Measurements from ENCODE around the gene SEL1L2.
"Not testable (repeated sequence)": the region's sequence is repeated elsewhere in the genome, so short reads cannot be mapped to it uniquely, and the experiment has no call there.

SEL1L2 gene, protein sequence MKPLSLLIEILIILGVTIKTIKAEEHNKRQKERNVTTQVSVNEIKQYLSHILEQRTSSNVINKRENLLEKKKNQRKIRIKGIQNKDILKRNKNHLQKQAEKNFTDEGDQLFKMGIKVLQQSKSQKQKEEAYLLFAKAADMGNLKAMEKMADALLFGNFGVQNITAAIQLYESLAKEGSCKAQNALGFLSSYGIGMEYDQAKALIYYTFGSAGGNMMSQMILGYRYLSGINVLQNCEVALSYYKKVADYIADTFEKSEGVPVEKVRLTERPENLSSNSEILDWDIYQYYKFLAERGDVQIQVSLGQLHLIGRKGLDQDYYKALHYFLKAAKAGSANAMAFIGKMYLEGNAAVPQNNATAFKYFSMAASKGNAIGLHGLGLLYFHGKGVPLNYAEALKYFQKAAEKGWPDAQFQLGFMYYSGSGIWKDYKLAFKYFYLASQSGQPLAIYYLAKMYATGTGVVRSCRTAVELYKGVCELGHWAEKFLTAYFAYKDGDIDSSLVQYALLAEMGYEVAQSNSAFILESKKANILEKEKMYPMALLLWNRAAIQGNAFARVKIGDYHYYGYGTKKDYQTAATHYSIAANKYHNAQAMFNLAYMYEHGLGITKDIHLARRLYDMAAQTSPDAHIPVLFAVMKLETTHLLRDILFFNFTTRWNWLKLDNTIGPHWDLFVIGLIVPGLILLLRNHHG

DNA sequence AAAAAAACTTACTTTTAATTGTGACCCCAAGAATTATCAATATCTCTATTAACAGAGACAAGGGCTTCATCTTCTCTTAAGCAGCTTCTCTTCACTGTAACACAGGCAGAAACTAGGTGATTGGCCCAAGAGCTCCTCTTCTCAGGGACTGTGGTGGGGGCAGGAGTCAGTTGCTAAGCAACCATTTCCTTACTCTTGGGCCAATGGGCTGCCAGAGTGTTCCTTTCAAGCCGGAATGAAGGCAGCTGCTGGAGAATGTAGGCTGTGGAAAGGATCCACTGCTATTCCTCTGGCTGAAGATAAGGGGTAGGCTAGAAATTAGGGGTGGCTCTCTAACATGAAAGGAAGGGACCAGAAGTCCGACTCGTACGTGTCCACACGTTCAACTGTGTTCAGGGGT, at the start of gene SEL1L2:
SEL1L2 (minus strand) TSS at position 150 of the 400 bp plus-strand sequence; CDS start at position 70, 80 bp downstream.
- no peak for DNase-seq

DNA sequence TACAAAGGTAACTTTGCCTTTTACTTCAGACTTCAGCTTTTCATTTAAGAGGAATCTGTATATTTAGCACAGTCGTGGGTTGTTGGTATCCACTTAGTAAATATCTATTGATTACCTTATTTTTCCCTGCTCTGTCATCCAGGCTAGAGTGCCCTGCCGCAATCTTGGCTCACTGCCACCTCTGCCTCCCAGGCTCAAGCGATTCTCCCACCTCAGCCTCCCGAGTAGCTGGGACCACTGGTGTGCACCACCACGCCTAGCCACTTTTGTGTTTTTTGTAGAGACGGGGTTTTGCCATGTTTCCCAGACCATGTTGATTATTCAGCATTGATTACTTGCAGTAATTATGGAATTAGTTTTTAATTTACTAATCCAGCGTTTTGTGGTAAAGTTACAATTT, 46.2 kb upstream of the SEL1L2 start:
- no peak for DNase-seq

- no peak for DNase-seq
These were observed 42.9 kb upstream of the SEL1L2 start for GRCh38 chr20:14033310-14033709.

DNA sequence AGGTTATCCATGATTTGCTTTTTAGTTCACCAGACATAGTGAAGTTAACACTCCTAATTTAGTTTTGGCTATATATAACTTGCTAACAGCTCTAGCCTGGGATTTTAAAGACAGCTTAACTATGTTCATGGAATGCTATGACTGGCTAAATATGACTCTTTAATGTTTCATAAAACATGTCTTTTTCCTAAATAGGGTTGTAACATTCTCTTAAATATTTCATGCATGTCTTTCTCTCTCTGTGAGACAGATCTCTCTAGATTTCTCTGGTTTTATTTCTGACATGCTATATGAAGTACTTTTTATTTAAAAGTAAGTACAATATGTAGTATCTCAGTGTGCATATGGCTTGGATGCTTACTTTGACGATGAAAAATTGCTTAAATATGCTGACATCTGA, 40.6 kb upstream of the SEL1L2 start:
- no peak for DNase-seq

DNA sequence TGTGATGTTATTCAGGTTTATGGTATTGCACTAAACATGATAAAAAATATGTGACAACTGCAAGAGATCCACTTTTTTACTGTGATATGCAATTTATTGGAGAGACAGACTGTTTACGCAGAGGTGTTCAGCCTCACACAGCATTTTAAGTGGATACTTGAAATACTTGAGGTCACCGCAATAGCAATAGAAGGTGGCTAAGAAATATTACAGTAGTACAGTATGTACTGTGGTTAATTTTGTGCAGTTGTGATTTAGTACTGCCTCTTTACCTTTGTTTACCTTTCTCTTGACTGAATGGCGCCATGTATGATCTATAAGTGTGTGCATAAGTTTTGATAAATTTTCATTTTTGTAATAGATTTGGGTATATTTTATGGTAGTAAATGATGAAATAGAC, 22.3 kb upstream of the SEL1L2 start:
- DNase-seq, result no peak

- DNase-seq, result no peak
These were observed 18.8 kb upstream of the SEL1L2 start for GRCh38 chr20:14009208-14009607.

DNA sequence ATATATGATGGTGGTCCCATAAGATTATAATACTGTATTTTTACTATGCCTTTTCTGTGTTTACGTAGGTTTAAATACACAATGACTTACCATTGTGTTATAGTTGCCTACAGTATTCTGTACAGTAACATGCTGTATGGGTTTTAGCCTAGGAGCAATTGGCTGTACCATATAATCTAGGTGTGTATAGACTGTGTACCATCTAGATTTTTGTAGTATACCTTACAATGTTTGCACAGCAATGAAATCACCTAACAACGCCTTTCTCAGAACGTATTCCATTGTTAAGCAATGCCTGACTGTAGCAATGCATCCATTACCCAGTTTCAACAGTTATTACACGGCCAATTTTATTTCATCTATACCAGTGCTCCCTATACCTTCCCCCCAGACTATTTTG, 15.6 kb upstream of the SEL1L2 start:
- no peak for DNase-seq

DNA sequence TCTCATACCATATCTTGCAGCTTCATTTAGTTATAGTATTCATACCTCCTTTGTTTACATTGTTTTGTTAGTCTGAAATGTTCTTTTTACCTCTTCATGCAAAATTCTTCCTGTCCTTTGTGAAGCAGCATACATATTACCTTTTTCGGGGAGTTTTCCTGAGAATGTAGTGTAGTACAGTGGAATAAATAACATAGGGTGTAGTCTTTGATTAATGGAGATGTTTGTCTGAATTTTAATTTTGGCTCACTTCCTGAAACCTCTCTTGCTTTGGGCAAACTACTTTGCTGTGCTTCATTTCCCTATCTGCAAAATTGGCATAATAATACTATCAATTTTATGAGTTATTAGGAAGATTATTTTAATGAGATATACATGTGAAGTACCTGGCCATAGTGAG, 10.5 kb upstream of the SEL1L2 start:
- no peak for DNase-seq

GRCh38 chr20:13996265-13996664, 5.9 kb upstream of the SEL1L2 start:
- DNase-seq, result no peak

GRCh38 chr20:13995841-13996240, 5.4 kb upstream of the SEL1L2 start:
- DNase-seq, result no peak

DNA sequence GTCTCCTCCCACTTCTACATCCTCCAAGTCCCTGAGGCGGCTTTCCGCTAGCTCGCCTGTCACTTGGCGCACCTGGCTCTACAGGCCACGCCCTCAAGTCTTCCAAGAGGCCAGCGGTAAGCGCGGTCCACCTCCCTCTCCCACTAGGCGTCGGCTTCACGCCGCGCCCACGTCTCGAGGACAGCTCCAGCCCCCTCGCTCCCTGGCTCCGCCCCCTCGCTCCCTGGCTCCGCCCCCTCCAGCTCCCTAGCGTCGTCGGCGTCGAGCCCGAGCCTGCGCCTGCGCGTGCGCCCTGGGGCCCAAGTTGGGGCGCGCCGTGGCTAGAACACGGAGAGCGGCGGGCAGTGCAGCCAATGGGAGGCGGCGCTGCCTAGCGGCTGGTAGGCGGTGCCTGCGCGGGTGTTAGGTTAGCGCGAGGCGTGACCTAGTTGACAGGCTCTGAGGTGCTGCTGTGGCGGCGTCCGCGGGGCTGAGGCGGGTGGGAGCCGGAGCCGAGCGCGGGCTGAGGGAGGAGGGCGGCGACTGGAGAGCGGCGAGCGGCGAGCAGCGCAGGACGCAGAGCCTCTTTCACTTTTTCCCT, 4.8 kb upstream of the SEL1L2 start, which contains the start of gene MACROD2:
MACROD2 (plus strand) TSS at position 431 of the 580 bp plus-strand sequence.
- no peak for DNase-seq

GRCh38 chr20:13991955-13992354, 1.5 kb upstream of the SEL1L2 start:
- not testable (repeated sequence) for DNase-seq

DNA sequence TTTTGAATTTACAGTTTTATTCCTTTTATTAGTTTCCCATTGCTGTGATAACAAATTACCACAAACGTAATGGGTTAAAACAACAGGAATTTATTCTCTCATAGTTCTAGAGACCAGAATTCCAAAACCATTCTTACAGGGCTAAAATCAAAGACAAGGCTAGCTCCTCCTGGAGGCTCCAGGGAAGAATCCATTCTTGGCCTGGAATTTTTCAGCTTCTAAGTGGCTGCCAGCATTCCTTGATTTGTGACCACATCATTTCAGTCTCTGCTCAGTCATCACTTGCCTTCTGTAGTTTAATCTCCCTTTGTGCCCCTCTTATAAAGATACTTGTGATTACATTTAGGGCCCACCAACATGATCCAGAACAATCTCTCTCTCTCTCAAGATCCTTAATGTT, 897 bp upstream of the SEL1L2 start:
- DNase-seq, result no peak

GRCh38 chr20:13984211-13984610, 6.2 kb downstream of the SEL1L2 start:
- DNase-seq, result no peak

- DNase-seq, result no peak
These were observed 29.9 kb downstream of the SEL1L2 start for GRCh38 chr20:13960525-13960924.

DNA sequence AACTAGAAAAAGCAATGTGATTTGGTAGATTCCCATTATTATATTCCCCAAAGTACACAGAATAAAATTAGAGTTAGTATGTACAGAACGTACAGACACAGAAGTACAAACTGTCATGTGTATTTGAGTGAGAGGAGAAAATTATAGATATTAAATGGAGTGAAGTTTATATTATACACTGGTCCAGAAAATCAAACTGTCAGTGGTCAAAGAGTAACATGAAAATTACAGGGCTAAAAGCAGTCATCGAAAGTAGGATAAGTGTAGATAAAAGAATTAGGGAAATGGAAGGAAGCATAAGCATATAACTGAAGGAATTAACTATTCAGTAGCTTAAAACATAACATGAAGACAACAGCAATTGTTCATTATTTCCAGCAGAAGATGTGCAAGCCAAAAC, 30.3 kb downstream of the SEL1L2 start:
- DNase-seq, result no peak

DNA sequence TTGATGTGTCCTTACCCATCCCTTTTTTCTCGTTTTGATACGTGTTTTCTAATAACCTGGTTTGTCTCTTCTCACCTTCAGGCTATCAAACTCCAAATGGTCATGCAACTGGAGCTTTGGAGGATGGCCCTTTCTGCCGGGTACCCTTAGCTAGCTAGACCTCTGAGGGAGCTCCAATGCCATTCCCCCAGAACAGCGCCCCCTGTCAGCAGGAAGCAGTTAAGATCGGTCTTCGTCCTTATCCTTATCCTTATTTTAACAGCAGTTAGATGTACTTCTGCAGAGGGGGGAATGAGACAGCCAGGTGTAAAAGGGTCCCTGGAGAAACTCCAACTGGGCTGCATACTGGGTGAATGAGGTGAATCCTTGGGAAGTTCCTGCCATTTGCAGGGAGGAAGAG, 37.2 kb downstream of the SEL1L2 start:
- no peak for DNase-seq

DNA sequence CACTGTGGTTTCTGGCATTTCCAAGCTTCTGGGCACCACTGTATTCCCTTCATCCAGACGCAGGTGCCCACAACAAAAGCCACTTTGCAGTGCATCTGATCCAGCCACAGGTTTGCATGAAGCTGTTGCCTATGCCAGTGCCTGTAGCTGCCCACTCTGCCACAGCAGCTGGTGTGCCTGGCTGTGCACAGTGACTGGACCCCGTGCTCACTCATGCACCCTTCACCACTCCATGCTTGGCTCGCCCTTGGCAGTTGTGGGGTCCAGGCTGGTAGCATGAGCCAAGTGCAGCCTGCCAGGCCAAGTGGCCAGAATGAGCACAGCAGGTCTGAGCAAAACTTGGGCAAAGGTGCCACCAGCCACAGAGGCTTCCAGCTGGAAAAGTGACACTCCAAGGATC, 42.7 kb downstream of the SEL1L2 start:
- DNase-seq, result no peak

DNA sequence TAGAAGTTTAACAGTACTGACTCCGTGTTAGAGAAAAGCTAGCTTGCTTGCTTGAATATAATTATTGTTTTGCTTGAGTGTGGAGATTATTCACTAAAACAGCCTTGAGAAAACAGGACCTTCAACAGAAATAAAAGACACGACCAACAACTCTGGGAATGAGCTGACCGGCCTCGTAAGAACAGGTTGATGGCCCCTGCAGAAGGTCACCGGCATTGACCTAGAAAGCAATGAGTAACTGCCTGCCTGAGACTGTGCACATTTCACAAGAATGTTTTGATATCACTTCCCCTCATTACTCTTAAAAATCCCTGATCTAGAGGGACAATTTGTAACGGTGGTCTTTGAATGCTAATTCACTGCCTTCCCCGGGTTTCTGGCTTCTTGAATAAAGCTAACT, 49.4 kb downstream of the SEL1L2 start:
- no peak for DNase-seq

DNA sequence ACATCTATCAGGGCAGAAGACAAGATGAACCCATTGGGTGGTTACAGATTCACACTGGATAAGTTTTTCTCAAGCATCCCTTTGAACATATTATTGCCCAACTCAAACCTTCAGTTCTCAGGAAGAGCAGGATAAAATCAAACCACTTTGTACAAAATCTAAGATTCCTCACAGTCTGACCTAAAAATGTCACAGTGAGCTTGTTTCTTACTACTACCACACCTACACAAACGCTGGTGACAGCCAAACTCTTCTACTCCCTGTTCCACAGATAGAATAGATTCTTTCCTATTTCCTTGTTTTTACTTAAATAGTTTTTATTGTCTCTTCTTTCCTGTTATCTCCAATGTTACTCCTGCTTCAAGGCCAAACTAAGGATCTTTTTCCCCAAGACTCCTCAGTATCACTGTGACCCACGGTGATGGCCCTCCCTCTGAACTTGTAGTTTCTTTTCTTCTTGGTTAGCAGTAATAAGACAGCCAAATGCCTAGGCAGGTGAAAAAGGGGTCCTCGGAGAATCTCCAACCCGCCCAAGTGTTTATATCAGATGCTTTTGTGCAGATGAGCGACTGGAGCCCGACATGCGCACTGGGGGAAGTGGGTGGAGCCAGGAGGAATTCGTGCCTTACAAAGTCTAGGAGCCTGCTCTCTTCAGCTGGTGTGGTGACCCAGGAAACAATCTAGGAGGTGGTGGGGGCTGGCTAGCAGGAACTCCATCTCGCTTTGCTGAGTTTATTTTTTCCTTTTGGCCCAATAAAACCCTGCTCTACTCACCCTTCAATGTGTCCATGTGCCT, 53.4 kb downstream of the SEL1L2 start:
- DNase-seq, result no peak

DNA sequence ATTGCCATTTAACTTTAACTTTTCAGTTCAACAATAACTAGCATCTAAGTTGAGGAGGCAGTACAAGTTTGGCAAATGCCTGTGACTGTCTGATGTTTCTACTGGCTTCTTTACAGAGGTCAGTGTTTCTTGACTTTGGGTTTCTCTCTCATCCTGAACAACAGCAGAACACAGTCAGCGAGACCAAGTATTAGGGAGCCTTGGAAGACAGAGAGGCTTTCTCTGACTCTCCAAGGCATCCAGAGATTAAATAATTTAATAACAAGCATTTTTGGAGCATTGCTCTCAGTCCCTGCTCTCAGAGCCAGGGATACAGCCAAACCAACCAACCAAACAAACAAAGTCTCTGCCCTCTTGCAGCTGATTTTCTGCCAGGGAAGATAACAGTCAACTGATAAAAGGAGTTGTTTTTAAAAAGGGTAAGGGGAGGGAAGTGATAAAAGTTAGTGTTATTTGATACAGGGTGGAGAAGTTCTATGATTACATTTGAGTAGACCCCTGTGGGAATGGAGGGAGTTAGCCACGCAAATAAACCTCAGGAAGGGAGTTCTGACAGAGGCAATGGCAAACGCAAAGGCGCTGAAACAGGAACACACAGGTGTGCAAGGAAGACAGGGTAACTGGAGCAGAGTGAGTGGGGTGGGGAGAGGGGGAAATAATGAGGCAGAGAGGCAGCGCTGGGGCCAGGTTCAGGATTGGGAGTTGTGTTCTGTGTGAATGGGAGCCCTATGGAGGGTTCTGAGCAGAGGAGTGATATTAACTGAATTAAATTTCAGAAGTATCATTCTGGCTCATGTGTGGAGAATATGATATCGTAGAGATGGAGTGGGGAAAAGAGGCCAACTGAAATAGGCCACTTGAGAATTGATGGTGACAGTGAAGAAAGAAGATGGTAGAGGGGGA, 55.2 kb downstream of the SEL1L2 start:
- no peak for DNase-seq

- no peak for DNase-seq
These were observed 60.1 kb downstream of the SEL1L2 start for GRCh38 chr20:13930281-13930680.

Data from SIG-M5 (cell line).